AG10803 (cell line): ENCODE measurements around the gene NR2F1-AS1.
A peak's percentile ranks its signal among the peaks of the same experiment; 100 is the strongest.

Source experiments
- DNase-seq: peaks from one replicate; pipeline ENCODE4 v3.0.0; 2010; ENCODE audit warnings: low read depth
- H3K4me3 ChIP-seq: 2 replicates; pipeline ENCODE4 v1.5.1; 2011; ENCODE audit warnings: mild to moderate bottlenecking, low read length, control low read depth
- TF ChIP-seq, protein P1 (sequence below): conservative IDR thresholded peaks from 2 replicates; pipeline ENCODE4 v1.5.1; 2011; ENCODE audit warnings: mild to moderate bottlenecking, low read length, control low read depth, inconsistent platforms

Gene NR2F1-AS1

DNA sequence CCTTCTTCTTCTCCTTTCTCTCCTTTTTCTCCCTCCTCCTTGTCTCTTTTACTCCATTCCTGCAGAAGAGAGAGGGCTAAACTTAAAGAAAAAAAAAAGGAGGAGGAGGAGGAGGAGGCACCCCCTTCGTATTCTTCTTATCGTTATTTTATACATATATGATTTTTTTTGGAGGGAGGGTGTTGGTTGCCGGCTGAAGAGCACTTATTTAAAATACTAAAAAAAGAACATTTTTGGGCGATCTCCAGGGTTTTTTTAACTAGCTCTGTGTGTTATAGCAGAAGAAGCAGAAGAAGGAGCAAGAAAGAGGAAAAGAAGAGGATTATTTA, 2.4 kb upstream of the NR2F1-AS1 start:
- peak overlapping the region; percentile 85 for H3K4me3 ChIP-seq
- no peak for DNase-seq

DNA sequence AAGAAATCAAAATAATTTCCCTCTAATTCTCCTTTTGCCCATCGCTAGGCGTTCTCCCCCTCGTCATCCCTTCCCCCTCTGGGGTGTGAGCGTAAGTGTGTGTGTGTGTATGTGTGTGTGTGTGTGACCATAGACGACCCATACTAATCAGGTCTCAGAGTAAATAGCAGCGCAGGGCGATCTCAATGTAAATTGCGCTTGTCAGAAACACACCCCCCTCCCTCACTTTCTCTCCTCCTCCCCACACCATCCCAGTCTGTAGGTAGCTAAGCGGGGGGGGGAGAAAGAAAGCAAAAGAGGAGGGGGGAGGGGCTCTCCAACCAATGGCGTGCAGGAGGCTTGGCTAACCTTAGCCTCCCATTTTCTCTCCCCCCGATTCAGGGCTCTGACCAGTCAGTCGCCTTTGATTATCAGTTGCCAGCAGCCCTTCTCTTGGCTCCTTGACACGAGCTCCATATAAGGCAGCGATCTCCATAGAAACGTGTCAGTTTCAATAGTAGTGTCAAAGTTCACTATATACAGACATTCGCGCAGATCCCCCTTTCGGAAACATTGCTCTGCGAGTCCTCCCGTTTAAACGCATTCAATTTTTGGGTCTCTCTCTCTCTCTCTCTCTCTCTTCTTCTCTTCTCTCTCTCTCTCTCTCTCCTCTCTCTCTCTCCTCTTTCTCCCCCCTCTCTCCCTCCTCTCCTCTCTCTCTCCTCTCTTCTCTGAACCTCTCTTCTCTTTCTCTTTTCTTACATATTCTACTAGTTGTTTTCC, 1.8 kb upstream of the NR2F1-AS1 start, which contains the start of gene NR2F1:
NR2F1 (plus strand) TSS at position 546 of the 762 bp plus-strand sequence. CDS start 1,802 bp downstream, outside the sequence.
- DNase-seq = peak; percentile 90
- TF ChIP-seq, protein P1, sequence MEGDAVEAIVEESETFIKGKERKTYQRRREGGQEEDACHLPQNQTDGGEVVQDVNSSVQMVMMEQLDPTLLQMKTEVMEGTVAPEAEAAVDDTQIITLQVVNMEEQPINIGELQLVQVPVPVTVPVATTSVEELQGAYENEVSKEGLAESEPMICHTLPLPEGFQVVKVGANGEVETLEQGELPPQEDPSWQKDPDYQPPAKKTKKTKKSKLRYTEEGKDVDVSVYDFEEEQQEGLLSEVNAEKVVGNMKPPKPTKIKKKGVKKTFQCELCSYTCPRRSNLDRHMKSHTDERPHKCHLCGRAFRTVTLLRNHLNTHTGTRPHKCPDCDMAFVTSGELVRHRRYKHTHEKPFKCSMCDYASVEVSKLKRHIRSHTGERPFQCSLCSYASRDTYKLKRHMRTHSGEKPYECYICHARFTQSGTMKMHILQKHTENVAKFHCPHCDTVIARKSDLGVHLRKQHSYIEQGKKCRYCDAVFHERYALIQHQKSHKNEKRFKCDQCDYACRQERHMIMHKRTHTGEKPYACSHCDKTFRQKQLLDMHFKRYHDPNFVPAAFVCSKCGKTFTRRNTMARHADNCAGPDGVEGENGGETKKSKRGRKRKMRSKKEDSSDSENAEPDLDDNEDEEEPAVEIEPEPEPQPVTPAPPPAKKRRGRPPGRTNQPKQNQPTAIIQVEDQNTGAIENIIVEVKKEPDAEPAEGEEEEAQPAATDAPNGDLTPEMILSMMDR = no peak
- peak within 1 kb of the TSS; percentile 85 for H3K4me3 ChIP-seq

More for the DNA sequence above, 2.4 kb upstream of the NR2F1-AS1 start:
- TF ChIP-seq, protein P1 = no peak

DNA sequence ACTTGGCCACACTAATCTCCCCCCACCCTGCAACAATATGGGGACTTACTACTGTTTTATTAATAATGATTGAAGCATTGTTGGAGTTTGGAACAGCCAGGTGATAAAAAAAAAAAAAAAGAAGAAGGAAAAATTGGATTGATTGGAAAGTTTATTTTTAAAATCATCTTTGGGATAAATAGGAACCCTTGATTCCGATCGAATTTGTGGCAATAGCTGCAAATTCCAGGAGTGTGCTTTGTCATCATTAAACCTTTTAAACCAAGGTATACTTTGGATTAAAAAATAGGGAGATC, 1.1 kb upstream of the NR2F1-AS1 start:
- TF ChIP-seq, protein P1 = no peak
- H3K4me3 ChIP-seq = peak overlapping the region; percentile 85
- no peak for DNase-seq

DNA sequence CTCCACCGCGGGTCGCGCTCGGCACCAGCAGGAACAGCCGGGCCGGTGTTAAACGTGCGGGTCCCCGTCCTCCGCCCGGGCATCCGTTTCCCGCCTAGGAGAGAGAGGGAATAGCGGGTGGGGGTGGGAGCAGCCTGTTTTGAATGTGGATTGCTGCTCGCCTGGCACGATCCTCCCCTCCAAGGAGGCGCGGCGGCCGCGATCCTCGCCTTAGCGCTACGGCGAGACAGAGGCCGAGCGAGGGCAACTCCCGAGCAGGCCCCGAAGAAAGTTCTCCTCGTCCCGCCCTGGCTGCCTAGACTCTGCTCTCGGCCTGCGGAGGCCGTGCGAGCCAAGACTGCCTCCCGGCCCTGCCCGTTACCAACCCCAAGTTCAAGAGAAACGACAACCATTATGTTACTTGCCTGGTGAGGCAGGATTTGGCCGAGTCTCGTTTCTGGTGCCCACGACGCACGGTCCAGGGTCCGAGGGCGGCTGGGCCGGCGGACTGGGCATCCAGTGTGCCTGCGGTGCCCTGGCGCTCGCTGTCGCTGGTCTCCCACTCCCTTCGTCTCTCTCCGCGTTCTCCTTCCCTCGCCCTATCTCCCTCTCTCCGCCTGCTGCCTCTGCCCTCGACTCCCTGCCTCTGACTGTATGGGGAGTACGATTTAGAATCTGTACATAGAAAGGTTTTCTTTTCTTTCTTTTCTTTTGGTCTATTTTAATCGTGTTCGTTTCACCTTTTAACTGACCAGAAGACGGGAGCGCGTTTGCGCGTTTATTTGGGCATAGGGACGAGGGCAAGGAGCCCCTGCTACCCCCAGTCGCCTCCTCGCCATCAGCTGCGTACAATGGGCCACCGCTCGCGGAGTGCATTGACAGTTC, 724 bp downstream of the NR2F1-AS1 start:
- peak; percentile 53 for DNase-seq
- TF ChIP-seq, protein P1 = no peak
- H3K4me3 ChIP-seq = peak overlapping the region; percentile 85

DNA sequence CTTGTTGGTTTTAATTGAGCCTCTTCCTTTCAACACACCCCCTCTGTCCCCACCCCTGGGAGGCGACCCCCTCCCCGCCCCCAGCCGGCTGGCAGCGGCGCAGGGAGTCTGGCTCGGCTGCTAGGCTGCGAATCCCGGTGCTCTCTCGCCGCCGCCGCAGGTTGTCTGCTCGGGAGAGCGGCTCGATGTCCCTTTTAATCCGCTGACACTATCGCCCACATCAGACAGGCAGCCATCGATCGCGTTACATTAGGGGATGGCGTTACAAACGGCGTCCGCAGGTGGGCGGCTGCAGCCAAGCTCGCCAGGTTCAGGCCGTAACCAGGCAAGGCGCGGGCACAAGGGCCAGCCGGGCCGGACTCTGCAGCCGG, 1.3 kb downstream of the NR2F1-AS1 start:
- peak overlapping the region; percentile 85 for H3K4me3 ChIP-seq
- TF ChIP-seq, protein P1 = no peak
- no peak for DNase-seq

DNA sequence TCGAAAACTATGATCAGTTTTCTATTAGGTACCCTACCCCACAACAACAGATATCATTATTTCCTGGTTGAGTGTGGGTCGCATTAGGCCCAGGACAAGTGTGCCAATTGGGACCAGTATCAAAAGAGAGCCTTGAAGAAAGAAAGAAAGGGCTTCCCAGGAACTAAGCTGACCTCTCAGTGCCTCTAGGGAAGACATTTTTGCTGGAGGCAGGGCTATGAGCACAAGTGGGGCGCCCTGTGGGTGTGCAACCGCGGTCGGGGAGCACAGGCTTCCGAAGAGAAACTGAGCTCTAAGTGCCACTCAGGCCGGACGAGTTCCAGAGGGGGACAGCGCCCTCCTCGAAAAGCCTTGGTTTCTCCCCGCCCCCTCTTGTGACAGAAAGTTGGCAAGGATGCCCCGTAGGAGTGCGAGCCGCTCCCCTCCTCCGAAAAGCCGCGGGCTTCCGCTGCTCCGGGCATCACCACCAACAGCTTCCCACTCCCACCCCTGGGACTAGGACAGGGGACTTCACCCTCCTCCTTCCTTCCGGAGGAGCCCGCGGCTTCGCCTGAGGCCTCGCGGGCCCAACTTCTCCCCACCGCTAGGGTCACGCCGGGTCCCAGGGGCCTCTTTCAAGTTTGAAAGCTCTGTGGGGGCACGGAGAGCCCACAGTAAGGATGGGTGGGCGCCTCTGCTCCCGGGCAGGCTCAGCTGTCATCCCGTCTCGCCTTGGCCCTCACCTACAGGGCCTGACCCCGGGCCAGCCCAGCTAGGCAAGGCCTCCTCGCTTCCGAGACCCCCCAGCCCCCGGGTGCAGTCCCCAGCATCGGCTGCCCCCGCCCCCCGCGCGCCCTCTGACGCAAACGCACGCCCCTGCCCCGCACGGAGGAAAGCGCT, 2.0 kb downstream of the NR2F1-AS1 start:
- peak; percentile 31 for DNase-seq
- peak overlapping the region; percentile 85 for H3K4me3 ChIP-seq
- TF ChIP-seq, protein P1 = no peak
